HCT116 (cell line): ENCODE measurements around the gene ACR.

Experiments used
- EZH2 ChIP-seq: fragments of 200-600 bp; sonication (generic); IDR thresholded peaks from 2 replicates; pipeline ENCODE4 v1.6.1; 2017; ENCODE audit warnings: antibody characterized with exemption, mixed run types
- EZH2phosphoT487 ChIP-seq: fragments of 200-600 bp; IDR thresholded peaks from 2 replicates; pipeline ENCODE4 v1.6.1; 2018; ENCODE audit warnings: antibody characterized with exemption, borderline replicate concordance
- POLR2A ChIP-seq: IDR thresholded peaks from 2 replicates; pipeline ENCODE4 v1.7.0; 2011; ENCODE audit warnings: borderline replicate concordance; ENCODE audit not compliant: insufficient read depth, insufficient read length; ENCODE audit errors: extremely low read depth
- POLR2AphosphoS5 ChIP-seq: IDR thresholded peaks from 2 replicates; pipeline ENCODE4 v1.6.1; 2011; ENCODE audit warnings: mild to moderate bottlenecking, low read depth, low read length, moderate library complexity
- RAD21 ChIP-seq: IDR thresholded peaks from 2 replicates; pipeline ENCODE4 v1.6.1; 2012; ENCODE audit warnings: low read depth, mild to moderate bottlenecking
- SP1 ChIP-seq: IDR thresholded peaks from 2 replicates; pipeline ENCODE4 v1.6.1; 2012; ENCODE audit warnings: low read depth
- SRF ChIP-seq: IDR thresholded peaks from 2 replicates; pipeline ENCODE4 v1.6.1; 2012; ENCODE audit warnings: low read depth
- YY1 ChIP-seq: IDR thresholded peaks from 2 replicates; pipeline ENCODE4 v1.6.1; 2011; ENCODE audit warnings: low read length, low read depth, moderate library complexity, mild to moderate bottlenecking; ENCODE audit not compliant: insufficient replicate concordance; ENCODE audit errors: extremely low read depth
- TF ChIP-seq, protein P1 (sequence below), 3 experiments: fragments of 200-600 bp in 1 of 3; sonication (generic) in 1 of 3; IDR thresholded peaks in 2 of 3; conservative IDR thresholded peaks in 1 of 3; 2 replicates each; pipeline ENCODE4 v1.5.1; 2012 to 2017; ENCODE audit warnings: low read depth in 2 of 3, low read length in 2 of 3, antibody characterized with exemption in 1 of 3, borderline replicate concordance in 1 of 3, control low read depth in 1 of 3, mild to moderate bottlenecking in 1 of 3, mixed read lengths in 1 of 3, mixed run types in 1 of 3, moderate library complexity in 1 of 3; ENCODE audit not compliant: insufficient read depth in 1 of 3
- TF ChIP-seq, protein P2 (sequence below): IDR thresholded peaks from 2 replicates; pipeline ENCODE4 v1.6.1; 2012
- TF ChIP-seq, protein P3 (sequence below): IDR thresholded peaks from 2 replicates; pipeline ENCODE4 v1.6.1; 2012; ENCODE audit warnings: low read depth
- TF ChIP-seq, protein P4 (sequence below): IDR thresholded peaks from 2 replicates; pipeline ENCODE4 v1.6.1; 2011; ENCODE audit warnings: mild to moderate bottlenecking, low read length, moderate library complexity; ENCODE audit not compliant: insufficient replicate concordance; ENCODE audit errors: extremely low read depth

DNA sequence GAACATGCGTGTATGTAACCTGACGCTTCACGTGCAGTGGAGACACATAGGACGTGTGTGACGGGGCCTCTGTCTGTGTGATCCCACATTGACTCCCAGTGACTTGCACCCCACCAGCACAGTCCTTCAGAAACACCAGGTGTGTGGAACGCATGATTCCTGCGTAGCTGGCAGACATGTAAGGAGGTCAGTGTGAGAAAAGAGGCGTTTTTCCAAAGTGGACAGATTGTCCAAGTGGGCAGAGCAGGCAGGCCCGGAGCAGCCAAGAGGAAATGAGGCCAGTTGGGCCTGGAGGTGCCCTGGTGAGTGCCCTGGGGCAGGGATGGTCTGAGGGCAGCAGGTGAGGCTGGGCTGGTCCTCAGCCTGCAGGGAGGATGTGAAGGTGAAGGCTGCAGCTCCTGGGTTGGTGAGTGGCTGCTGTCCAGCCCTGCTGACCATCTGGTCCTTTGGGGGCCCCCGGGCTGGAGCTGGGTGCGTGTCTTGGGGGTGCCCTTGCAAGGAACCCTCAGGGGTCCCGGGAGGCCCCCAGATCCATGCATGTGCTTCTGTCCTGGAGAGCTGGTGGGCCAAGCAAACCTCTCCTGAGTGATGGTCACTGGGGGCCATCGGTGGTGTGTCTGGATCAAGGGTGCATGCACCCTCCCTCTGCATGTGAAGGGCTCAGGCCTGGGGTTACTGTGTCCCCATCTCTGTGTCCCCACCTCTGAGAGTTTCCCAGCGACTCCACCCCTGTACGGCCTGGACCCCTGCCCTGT, 38.8 kb upstream of the ACR start:
- TF ChIP-seq YY1 = no peak
- no peak for TF ChIP-seq EZH2
- no peak for TF ChIP-seq POLR2A
- TF ChIP-seq, protein P1, sequence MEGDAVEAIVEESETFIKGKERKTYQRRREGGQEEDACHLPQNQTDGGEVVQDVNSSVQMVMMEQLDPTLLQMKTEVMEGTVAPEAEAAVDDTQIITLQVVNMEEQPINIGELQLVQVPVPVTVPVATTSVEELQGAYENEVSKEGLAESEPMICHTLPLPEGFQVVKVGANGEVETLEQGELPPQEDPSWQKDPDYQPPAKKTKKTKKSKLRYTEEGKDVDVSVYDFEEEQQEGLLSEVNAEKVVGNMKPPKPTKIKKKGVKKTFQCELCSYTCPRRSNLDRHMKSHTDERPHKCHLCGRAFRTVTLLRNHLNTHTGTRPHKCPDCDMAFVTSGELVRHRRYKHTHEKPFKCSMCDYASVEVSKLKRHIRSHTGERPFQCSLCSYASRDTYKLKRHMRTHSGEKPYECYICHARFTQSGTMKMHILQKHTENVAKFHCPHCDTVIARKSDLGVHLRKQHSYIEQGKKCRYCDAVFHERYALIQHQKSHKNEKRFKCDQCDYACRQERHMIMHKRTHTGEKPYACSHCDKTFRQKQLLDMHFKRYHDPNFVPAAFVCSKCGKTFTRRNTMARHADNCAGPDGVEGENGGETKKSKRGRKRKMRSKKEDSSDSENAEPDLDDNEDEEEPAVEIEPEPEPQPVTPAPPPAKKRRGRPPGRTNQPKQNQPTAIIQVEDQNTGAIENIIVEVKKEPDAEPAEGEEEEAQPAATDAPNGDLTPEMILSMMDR (IDR thresholded peaks at IDR 0.05 in 2 of 3, conservative IDR thresholded peaks at IDR 0.05 in 1 of 3; ENCODE audit: borderline replicate concordance in 1 of 3, insufficient read depth in 1 of 3, low read depth in 2 of 3, low read length in 2 of 3) = no peak
- no peak for TF ChIP-seq SP1
- no peak for TF ChIP-seq RAD21
- TF ChIP-seq, protein P2, sequence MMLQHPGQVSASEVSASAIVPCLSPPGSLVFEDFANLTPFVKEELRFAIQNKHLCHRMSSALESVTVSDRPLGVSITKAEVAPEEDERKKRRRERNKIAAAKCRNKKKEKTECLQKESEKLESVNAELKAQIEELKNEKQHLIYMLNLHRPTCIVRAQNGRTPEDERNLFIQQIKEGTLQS = no peak
- no peak for TF ChIP-seq SRF
- TF ChIP-seq, protein P3, sequence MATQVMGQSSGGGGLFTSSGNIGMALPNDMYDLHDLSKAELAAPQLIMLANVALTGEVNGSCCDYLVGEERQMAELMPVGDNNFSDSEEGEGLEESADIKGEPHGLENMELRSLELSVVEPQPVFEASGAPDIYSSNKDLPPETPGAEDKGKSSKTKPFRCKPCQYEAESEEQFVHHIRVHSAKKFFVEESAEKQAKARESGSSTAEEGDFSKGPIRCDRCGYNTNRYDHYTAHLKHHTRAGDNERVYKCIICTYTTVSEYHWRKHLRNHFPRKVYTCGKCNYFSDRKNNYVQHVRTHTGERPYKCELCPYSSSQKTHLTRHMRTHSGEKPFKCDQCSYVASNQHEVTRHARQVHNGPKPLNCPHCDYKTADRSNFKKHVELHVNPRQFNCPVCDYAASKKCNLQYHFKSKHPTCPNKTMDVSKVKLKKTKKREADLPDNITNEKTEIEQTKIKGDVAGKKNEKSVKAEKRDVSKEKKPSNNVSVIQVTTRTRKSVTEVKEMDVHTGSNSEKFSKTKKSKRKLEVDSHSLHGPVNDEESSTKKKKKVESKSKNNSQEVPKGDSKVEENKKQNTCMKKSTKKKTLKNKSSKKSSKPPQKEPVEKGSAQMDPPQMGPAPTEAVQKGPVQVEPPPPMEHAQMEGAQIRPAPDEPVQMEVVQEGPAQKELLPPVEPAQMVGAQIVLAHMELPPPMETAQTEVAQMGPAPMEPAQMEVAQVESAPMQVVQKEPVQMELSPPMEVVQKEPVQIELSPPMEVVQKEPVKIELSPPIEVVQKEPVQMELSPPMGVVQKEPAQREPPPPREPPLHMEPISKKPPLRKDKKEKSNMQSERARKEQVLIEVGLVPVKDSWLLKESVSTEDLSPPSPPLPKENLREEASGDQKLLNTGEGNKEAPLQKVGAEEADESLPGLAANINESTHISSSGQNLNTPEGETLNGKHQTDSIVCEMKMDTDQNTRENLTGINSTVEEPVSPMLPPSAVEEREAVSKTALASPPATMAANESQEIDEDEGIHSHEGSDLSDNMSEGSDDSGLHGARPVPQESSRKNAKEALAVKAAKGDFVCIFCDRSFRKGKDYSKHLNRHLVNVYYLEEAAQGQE = no peak
- TF ChIP-seq EZH2phosphoT487 = no peak
- no peak for TF ChIP-seq POLR2AphosphoS5
- TF ChIP-seq, protein P4, sequence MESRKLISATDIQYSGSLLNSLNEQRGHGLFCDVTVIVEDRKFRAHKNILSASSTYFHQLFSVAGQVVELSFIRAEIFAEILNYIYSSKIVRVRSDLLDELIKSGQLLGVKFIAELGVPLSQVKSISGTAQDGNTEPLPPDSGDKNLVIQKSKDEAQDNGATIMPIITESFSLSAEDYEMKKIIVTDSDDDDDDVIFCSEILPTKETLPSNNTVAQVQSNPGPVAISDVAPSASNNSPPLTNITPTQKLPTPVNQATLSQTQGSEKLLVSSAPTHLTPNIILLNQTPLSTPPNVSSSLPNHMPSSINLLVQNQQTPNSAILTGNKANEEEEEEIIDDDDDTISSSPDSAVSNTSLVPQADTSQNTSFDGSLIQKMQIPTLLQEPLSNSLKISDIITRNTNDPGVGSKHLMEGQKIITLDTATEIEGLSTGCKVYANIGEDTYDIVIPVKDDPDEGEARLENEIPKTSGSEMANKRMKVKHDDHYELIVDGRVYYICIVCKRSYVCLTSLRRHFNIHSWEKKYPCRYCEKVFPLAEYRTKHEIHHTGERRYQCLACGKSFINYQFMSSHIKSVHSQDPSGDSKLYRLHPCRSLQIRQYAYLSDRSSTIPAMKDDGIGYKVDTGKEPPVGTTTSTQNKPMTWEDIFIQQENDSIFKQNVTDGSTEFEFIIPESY = no peak
